H1 (cell line): ENCODE results near the gene FAHD1. TPM values are rescaled to one million over a fixed set of nuclear protein-coding genes. Genes with fewer than 3 reads are reported as not detected.

Source experiments
- CTCF ChIA-PET: fragments of 300-600 bp; sonication (Branson Sonifier 250); formaldehyde crosslinking; loops from one replicate; lab custom pipeline; 2021; ENCODE audit not compliant: partially characterized antibody; lab: Charles Lee
- POLR2A ChIA-PET: fragments of 300-600 bp; sonication (Branson Sonifier 250); formaldehyde crosslinking; loops from one replicate; lab custom pipeline; 2021; ENCODE audit warnings: inconsistent platforms; ENCODE audit not compliant: partially characterized antibody; lab: Charles Lee
- DNase-seq, 2 experiments: peaks; one replicate each; pipeline versions ENCODE4 v3.0.0 to v3.0.0-alpha.2; 2010 to 2022; ENCODE audit warnings: low spot score in 2 of 2, low read depth in 1 of 2, mixed read lengths in 1 of 2
- FAIRE-seq: peaks from 2 replicates; lab custom pipeline; 2011; peaks lifted over from hg19 to GRCh38; lab: Jason Lieb, UNC
- H2AFZ ChIP-seq: 2 replicates; pipeline ENCODE4 v1.8.1; 2012; ENCODE audit warnings: low read length, inconsistent platforms
- H2AK5ac ChIP-seq: 2 replicates; pipeline ENCODE4 v1.6.1; 2013; ENCODE audit warnings: low read depth, low read length
- H2BK120ac ChIP-seq: replicated peaks from 2 replicates; pipeline ENCODE3; 2013; ENCODE audit warnings: low read depth, low read length, inconsistent platforms
- H2BK12ac ChIP-seq: 2 replicates; pipeline ENCODE4 v1.6.1; 2013; ENCODE audit warnings: low read depth, low read length
- H2BK15ac ChIP-seq: 2 replicates; pipeline ENCODE4 v1.6.1; 2013; ENCODE audit warnings: low read length
- H2BK20ac ChIP-seq: 2 replicates; pipeline ENCODE4 v1.6.1; 2013; ENCODE audit warnings: low read length
- H2BK5ac ChIP-seq: 2 replicates; pipeline ENCODE4 v1.6.1; 2013; ENCODE audit warnings: low read depth, low read length
- H3K14ac ChIP-seq: 2 replicates; pipeline ENCODE4 v1.6.1; 2013; ENCODE audit warnings: inconsistent platforms; ENCODE audit not compliant: insufficient read length
- H3K18ac ChIP-seq: 2 replicates; pipeline ENCODE4 v1.6.1; 2013; ENCODE audit warnings: low read length; ENCODE audit errors: extremely low read depth
- H3K23ac ChIP-seq: 2 replicates; pipeline ENCODE4 v1.6.1; 2013; ENCODE audit warnings: inconsistent platforms; ENCODE audit not compliant: insufficient read length
- H3K23me2 ChIP-seq: 2 replicates; pipeline ENCODE4 v1.6.1; 2013; ENCODE audit warnings: low read depth, low read length
- H3K27ac ChIP-seq: 2 replicates; pipeline ENCODE4 v1.6.1; 2011; ENCODE audit warnings: low read depth, low read length, inconsistent platforms
- H3K27me3 ChIP-seq, 4 experiments: replicated peaks in 1 of 4; 1 replicate in 1 of 4; 2 replicates in 3 of 4; pipeline versions ENCODE4 v1.6.1 to v1.8.1; 2011 to 2013; ENCODE audit warnings: low read length in 3 of 4, mild to moderate bottlenecking in 3 of 4, inconsistent platforms in 2 of 4, mixed read lengths in 2 of 4, moderate library complexity in 1 of 4; ENCODE audit not compliant: control insufficient read depth in 3 of 4, insufficient read depth in 3 of 4; ENCODE audit errors: extremely low read depth in 1 of 4
- H3K36me3 ChIP-seq, 4 experiments: 2 replicates each; pipeline versions ENCODE4 v1.6.1 to v1.8.1; 2011 to 2013; ENCODE audit warnings: mild to moderate bottlenecking in 4 of 4, low read length in 3 of 4, moderate library complexity in 2 of 4, control low read depth in 1 of 4, inconsistent platforms in 1 of 4; ENCODE audit not compliant: insufficient read depth in 4 of 4, control insufficient read depth in 2 of 4
- H3K4ac ChIP-seq: replicated peaks from 2 replicates; pipeline ENCODE3; 2013; ENCODE audit warnings: low read length, low read depth, mixed read lengths, inconsistent platforms; ENCODE audit not compliant: insufficient read length
- H3K4me1 ChIP-seq, 4 experiments: replicated peaks in 1 of 4; 1 replicate in 1 of 4; 2 replicates in 3 of 4; pipeline versions ENCODE4 v1.6.1 to v1.8.1; 2011 to 2013; ENCODE audit warnings: low read length in 3 of 4, inconsistent platforms in 2 of 4, mixed read lengths in 1 of 4; ENCODE audit not compliant: insufficient read depth in 4 of 4, control insufficient read depth in 3 of 4
- H3K4me2 ChIP-seq, 2 experiments: 2 replicates each; pipeline versions ENCODE4 v1.6.1 to v1.8.1; 2011 to 2013; ENCODE audit warnings: low read depth in 2 of 2, low read length in 2 of 2, control low read depth in 1 of 2, inconsistent platforms in 1 of 2, mild to moderate bottlenecking in 1 of 2; ENCODE audit not compliant: insufficient read depth in 1 of 2
- H3K4me3 ChIP-seq, 4 experiments: fragments of 200-600, 300-600 bp in 1 of 4; sonication (generic), shearing (Covaris generic), sonication (Bioruptor Twin) in 1 of 4; 2 replicates each; pipeline versions ENCODE4 v1.5.1 to v1.8.1; 2011 to 2016; ENCODE audit warnings: low read length in 4 of 4, low read depth in 3 of 4, control low read depth in 2 of 4, inconsistent platforms in 2 of 4, mild to moderate bottlenecking in 2 of 4, mixed read lengths in 1 of 4, moderate library complexity in 1 of 4; ENCODE audit not compliant: insufficient read depth in 2 of 4; ENCODE audit errors: extremely low read depth in 1 of 4
- H3K56ac ChIP-seq: replicated peaks from 2 replicates; pipeline ENCODE3; 2013; ENCODE audit warnings: low read depth, mild to moderate bottlenecking, mixed read lengths, low read length, inconsistent platforms; ENCODE audit not compliant: insufficient read length
- H3K79me1 ChIP-seq: 2 replicates; pipeline ENCODE4 v1.6.1; 2013; ENCODE audit warnings: low read depth, low read length, control low read depth
- H3K79me2 ChIP-seq, 2 experiments: 2 replicates each; pipeline versions ENCODE4 v1.6.1 to v1.8.1; 2012 to 2013; ENCODE audit warnings: low read length in 2 of 2, mild to moderate bottlenecking in 2 of 2, inconsistent platforms in 1 of 2; ENCODE audit not compliant: insufficient read depth in 2 of 2, control insufficient read depth in 1 of 2
- H3K9ac ChIP-seq, 4 experiments: replicated peaks in 1 of 4; 1 replicate in 1 of 4; 2 replicates in 3 of 4; pipeline versions ENCODE4 v1.6.1 to v1.8.1; 2011 to 2013; ENCODE audit warnings: low read depth in 3 of 4, low read length in 3 of 4, control low read depth in 2 of 4, mild to moderate bottlenecking in 2 of 4, moderate library complexity in 2 of 4, inconsistent platforms in 1 of 4; ENCODE audit errors: extremely low read depth in 1 of 4
- H3K9me3 ChIP-seq, 2 experiments: 2 replicates each; pipeline versions ENCODE4 v1.6.1 to v1.8.1; 2012 to 2013; ENCODE audit warnings: mild to moderate bottlenecking in 2 of 2, moderate library complexity in 2 of 2, control low read depth in 1 of 2, inconsistent platforms in 1 of 2, low read depth in 1 of 2, low read length in 1 of 2, mixed read lengths in 1 of 2; ENCODE audit not compliant: insufficient read depth in 2 of 2
- H4K20me1 ChIP-seq, 2 experiments: replicated peaks in 1 of 2; 2 replicates each; pipeline versions ENCODE3 to v1.8.1; 2011 to 2013; ENCODE audit warnings: inconsistent platforms in 2 of 2, low read length in 2 of 2, mild to moderate bottlenecking in 1 of 2; ENCODE audit not compliant: insufficient read depth in 2 of 2, control insufficient read depth in 1 of 2
- H4K5ac ChIP-seq: 2 replicates; pipeline ENCODE4 v1.6.1; 2013; ENCODE audit warnings: low read length, low read depth, mixed read lengths, inconsistent platforms; ENCODE audit not compliant: insufficient read length
- H4K8ac ChIP-seq: 2 replicates; pipeline ENCODE4 v1.8.0; 2013; ENCODE audit warnings: mild to moderate bottlenecking, moderate library complexity, low read length, inconsistent platforms; ENCODE audit not compliant: insufficient read depth; ENCODE audit errors: extremely low read depth
- H4K91ac ChIP-seq: replicated peaks from 2 replicates; pipeline ENCODE3; 2013; ENCODE audit warnings: low read length, mixed read lengths, inconsistent platforms; ENCODE audit not compliant: insufficient read length
- ATF2 ChIP-seq: IDR thresholded peaks from 2 replicates; pipeline ENCODE4 v1.6.1; 2012; ENCODE audit warnings: low read length, inconsistent platforms
- FOSL1 ChIP-seq: IDR thresholded peaks from 2 replicates; pipeline ENCODE4 v1.6.1; 2011; ENCODE audit warnings: mild to moderate bottlenecking, low read depth, low read length, moderate library complexity; ENCODE audit not compliant: insufficient read depth
- JUND ChIP-seq: IDR thresholded peaks from 2 replicates; pipeline ENCODE4 v1.6.1; 2011; ENCODE audit warnings: mild to moderate bottlenecking, improper control_type of control experiment, low read length
- RAD21 ChIP-seq, 2 experiments: IDR thresholded peaks in 1 of 2; conservative IDR thresholded peaks in 1 of 2; 2 replicates each; pipeline ENCODE4 v1.6.1; 2011; ENCODE audit warnings: low read depth in 2 of 2, low read length in 2 of 2, improper control_type of control experiment in 1 of 2, inconsistent platforms in 1 of 2, mild to moderate bottlenecking in 1 of 2, moderate library complexity in 1 of 2
- RFX5 ChIP-seq: IDR thresholded peaks from 2 replicates; pipeline ENCODE4 v1.6.1; 2011; ENCODE audit warnings: low read depth, low read length, improper control_type of control experiment, borderline replicate concordance
- SAP30 ChIP-seq: fragments of 300-600 bp; sonication (generic); IDR thresholded peaks from 2 replicates; pipeline ENCODE4 v1.7.1; 2012; ENCODE audit warnings: low read length, moderate library complexity, mild to moderate bottlenecking, inconsistent platforms; ENCODE audit not compliant: insufficient read depth, insufficient replicate concordance
- SP2 ChIP-seq: IDR thresholded peaks from 2 replicates; pipeline ENCODE4 v1.6.1; 2012; ENCODE audit warnings: mild to moderate bottlenecking, low read length, inconsistent platforms
- SP4 ChIP-seq: IDR thresholded peaks from 2 replicates; pipeline ENCODE4 v1.6.1; 2012; ENCODE audit warnings: low read length, inconsistent platforms
- SUZ12 ChIP-seq: fragments of 200-600 bp; sonication (generic); IDR thresholded peaks from 2 replicates; pipeline ENCODE4 v1.6.1; 2012; ENCODE audit warnings: mild to moderate bottlenecking, inconsistent platforms, low read length, moderate library complexity, mixed read lengths
- TBP ChIP-seq: IDR thresholded peaks from 2 replicates; pipeline ENCODE4 v1.6.1; 2011; ENCODE audit warnings: low read depth, low read length, improper control_type of control experiment
- WGBS, 2 experiments: shearing (Covaris generic) in 1 of 2; methylation state at CpG; one replicate each; pipeline versions ENCODE4 v1.1.6 to v1.1.7; 2013 to 2015; ENCODE audit warnings: low lambda C conversion rate in 2 of 2, mixed read lengths in 2 of 2, inconsistent platforms in 1 of 2, low coverage in 1 of 2, missing lambda C conversion rate in 1 of 2; ENCODE audit not compliant: insufficient replicate concordance in 2 of 2, insufficient coverage in 1 of 2, insufficient read length in 1 of 2; ENCODE audit errors: extremely low coverage in 1 of 2, missing lambda C conversion rate in 1 of 2; 5-methylcytosine and 5-hydroxymethylcytosine counted together
- polyA plus RNA-seq, 7 experiments: library from polyadenylated mRNA; depleted of rRNA in 3 of 7; stranded (reverse) in 5 of 7; unstranded in 2 of 7; fragments of >200 nt in 5 of 7; fragments of 200-250 nt in 2 of 7; gene quantifications; 1 replicate in 5 of 7; 2 replicates in 1 of 7; 4 replicates in 1 of 7; pipeline versions ENCODE4 v1.2.1 to v1.2.3, GENCODE V29; 2011 to 2013; ENCODE audit warnings: missing spikeins in 2 of 7, mixed read lengths in 2 of 7
- total RNA-seq: library from RNA; stranded (reverse); fragmentation: NEBNext Ultra II Directional; extraction: Animal tissue kit (Norgen Biotek cat#: 25700); gene quantifications from 2 replicates; pipeline ENCODE4 v1.2.1, GENCODE V29; 2021

Gene FAHD1
- total and polyA plus RNA-seq, 2 of the 8 experiments (the other 6 are each of a cell fraction or from before 2014, with no cell fraction given): 20.4 to 31.9 TPM

DNA sequence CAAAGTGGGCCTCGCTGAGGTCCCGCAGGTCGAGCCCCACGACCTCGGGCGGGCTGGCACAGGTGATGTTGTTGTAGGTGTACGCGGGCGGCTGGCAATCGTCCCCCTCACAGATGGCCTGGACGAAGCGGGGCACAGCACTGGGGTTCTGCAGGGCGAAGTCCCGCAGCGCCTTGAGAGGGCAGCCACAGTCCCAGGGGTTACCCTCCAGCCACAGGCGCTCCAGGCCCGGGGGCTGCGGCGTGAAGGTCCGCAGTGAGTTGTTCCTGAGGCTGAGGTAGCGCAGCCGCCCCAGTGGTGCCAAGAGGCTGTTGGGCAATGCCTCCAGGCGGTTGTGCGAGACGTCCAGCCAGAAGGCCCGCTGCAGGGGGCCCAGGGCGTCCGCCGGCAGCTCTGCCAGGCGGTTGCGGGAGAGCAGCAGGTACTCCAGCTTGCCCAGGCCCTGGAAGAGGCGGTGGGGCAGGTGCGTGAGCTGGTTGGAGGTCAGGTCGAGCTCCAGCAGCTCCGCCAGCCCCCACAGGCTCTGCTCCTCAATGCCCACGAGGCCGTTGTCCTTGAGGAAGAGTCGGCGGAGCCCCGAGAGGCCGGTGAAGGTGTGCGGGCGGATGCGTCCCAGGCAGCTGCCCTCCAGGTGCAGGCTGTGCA is 36.3 kb upstream of the FAHD1 start:
- Histone ChIP-seq H3K27me3 (no peaks in the 10 kb centered on the region), H3K4ac (no peak overlapping the region), H3K18ac (no peak overlapping the region), H2BK120ac (no peak overlapping the region), H2AFZ (no peak overlapping the region), H3K4me3 (no peak overlapping the region), H3K23me2 (no peaks in the 10 kb centered on the region), H2BK15ac (no peak overlapping the region), H3K14ac (no peak overlapping the region), H3K56ac (no peak overlapping the region), H4K91ac (no peak overlapping the region), H3K79me1 (peaks cover 5% of the 10 kb centered on the region), H2BK5ac (no peak overlapping the region), H4K8ac (no peak overlapping the region), H2BK12ac (no peak overlapping the region), H3K4me2 (no peak overlapping the region), H2AK5ac (no peak overlapping the region), H3K23ac (no peak overlapping the region), H4K20me1 (peaks cover 11 to 12% of the 10 kb centered on the region in 2 experiments), H3K79me2 (peaks cover 0 to 11% of the 10 kb centered on the region in 2 experiments; a peak in 2 of 4 replicates), H3K9ac (no peak overlapping the region), H3K9me3 (no peaks in the 10 kb centered on the region; a peak in 1 of 4 replicates), H3K27ac (no peak overlapping the region), H3K4me1 (no peaks in the 10 kb centered on the region), H3K36me3 (peaks cover 0 to 44% (median 2%) of the 10 kb centered on the region in 4 experiments; a peak in 4 of 8 replicates), H4K5ac (no peak overlapping the region), H2BK20ac (no peak overlapping the region)
- DNase-seq (no peak), FAIRE-seq (no peak)
- ChIA-PET POLR2A (interaction anchor here (1.3 to 4.2 kb wide), 4 partner anchors 8 to 29 kb away, joined by 3 to 26 read pairs (median 14); partner anchors contain the start of genes NUBP2 and SPSB3), CTCF (interaction anchor here (0.5 to 1.3 kb wide), 4 partner anchors 16 to 1048 kb away, joined by 3 to 5 read pairs (median 3); no protein-coding TSS in a partner anchor)
- 95% methylated on average over 40 of the region's 44 CpGs; no CpG with 5 or more reads in 1 of the 2 experiments for WGBS, 2 experiments
- TF ChIP-seq SUZ12: no peak
- no peak for TF ChIP-seq FOSL1
- no peak for TF ChIP-seq SAP30
- TF ChIP-seq SP4: no peak
- no peak for TF ChIP-seq SP2
- TF ChIP-seq RFX5: no peak
- TF ChIP-seq ATF2: no peak
- no peak for TF ChIP-seq TBP
- TF ChIP-seq JUND: no peak
- no peak for TF ChIP-seq RAD21 (IDR thresholded peaks at IDR 0.05 in 1 of 2, conservative IDR thresholded peaks at IDR 0.05 in 1 of 2; ENCODE audit: low read depth in 2 of 2, low read length in 2 of 2)
